Esophagus mucosa (tissue), 1 donor: Measurements from ENCODE around the gene IL1A. TPM values are rescaled to one million over a fixed set of nuclear protein-coding genes. Genes with fewer than 3 reads are reported as not detected.

Experiments used
- ATAC-seq: fragments of 200-7000 bp; cut with Tn5 transposase; one replicate; pipeline ENCODE4 v1.9.1; 2020
- total RNA-seq: library from RNA; stranded (reverse); gene quantifications from one replicate; pipeline ENCODE4 v1.2.4, GENCODE V29; 2023
- donor health status: DM: yes; HTN: yes; CAD: no.

IL1A gene
- total RNA-seq, 1 donor from 2014 or later: 9.4 TPM

- no peak for ATAC-seq
These were observed 34.0 kb upstream of the IL1A start for GRCh38 chr2:112818094-112818902.

- no peak for ATAC-seq
These were observed 32.9 kb upstream of the IL1A start for GRCh38 chr2:112817082-112817689.

GRCh38 chr2:112814278-112814677, 30.0 kb upstream of the IL1A start:
- peak; percentile 67 for ATAC-seq

DNA sequence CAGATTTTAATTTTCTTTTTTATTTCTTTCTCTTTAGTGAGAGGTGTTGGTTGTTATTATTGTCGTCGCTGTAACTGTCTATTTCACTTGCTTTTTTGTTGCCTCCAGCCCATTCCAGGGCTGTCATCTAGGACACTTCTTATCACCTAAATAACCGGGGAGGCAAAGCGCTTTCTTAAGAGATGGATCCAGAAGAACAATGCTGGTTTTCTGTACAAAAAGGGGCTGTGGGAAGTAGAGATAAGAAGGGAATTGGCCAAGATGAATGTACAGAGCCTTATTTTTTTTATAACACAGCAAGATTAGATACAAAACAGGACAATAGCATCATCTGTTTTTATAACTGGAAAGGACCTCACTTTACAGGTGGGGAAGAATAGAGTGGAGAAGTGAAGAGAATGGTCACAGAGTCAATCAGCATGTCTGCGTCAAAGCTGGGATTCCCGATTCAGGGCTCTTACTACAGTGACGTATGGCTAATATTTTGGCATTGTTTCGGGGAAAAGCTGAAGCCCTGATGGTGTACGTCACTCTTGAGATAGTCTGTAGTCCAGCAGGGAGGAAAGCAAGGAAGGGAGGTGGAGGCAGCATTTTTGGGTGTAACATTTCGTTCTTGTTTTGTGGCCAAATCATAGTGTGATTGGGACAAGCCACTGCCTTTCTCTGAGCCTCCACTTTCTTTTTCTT, 29.1 kb upstream of the IL1A start:
- ATAC-seq: no peak

DNA sequence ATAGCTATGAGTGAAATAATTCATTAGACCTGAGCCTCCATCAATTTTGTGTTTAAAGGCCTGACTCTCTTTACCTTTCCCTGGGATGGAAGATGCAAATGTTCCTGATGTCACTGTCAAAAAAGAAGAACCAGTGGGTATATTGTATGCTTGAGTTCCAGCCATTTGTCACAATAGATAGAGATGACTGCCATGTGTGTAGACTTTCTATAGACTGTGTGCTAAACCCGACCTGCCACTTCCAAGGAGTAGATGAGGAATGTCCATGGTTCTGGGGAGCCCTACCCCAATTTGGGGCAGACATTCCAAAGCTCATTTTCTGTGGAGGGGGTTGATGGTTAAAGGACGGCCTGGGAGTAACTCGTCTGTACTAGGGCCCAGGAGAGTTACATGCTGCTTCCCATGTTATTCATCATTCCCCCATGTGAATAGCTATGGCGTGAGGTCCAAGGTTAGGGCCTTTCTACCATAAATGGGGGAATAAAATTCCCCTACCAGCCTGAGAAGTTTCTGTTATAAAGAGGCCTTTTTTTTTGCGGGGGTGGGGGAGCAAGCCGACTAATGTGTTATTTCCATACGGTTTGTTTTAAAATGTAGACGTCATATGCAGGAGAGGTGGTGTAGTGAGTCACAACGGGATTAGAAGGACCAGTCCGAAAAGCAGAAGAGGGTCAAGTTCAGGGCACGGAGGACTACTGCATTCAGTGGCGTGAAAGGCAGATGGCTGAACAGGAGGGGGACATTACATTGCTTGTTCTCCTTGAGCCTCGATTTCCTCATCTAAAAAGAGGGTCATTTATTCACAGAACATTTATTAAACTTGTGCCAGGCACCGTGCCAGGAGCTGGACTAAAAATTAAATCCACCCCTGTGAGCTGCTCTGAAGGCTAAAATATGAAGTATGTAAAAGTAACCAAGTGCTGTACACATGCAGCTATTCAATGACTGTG, 28.3 kb upstream of the IL1A start:
- peak; percentile 76 for ATAC-seq

GRCh38 chr2:112811841-112812306, 27.6 kb upstream of the IL1A start:
- ATAC-seq: peak; percentile 82

DNA sequence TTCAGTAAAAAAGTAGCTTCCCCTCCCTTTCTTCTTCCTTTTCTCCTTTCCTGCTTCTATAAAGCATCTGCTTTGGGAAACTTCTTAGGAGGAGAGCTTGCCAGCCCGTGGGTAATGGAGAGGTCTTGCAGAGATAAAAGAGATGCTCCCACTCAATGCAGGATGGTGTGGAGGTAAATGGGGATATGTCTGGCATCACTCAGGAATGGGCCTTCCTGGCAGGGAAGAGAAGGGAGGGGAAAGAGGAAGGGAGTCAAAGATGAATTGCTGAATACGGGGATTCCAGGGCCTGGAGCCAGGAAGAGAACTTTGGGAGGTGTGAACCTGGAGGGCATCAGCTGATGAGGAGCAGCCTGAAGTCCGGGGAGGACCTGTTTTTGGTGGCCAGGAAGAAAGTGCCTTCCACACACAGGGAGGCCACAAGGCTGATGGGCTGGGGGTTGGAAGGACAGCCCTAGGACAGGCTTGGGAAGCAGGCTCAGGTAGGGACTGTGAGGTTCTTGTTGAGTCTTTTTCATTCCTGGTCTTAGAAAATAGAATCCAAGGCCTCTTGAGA, 27.1 kb upstream of the IL1A start:
- peak; percentile 2 for ATAC-seq

DNA sequence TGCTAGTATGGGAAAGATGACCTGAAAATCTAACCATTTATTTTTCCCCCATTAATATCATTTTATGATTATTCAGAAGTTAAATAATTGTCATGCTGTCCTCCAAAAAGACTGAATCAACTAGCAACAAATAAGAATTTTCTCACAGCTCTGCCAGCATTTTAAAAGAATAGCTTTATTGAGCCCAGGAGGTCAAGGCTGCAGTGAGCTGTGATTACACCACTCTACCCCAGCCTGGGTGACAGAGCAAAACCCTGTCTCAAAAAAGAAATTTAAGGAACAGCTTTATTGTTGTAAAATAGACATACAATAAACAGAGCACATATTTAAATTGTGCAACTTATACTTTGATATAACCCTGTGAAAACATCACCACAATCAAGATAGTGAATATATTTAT, 24.8 kb upstream of the IL1A start:
- no peak for ATAC-seq

GRCh38 chr2:112807233-112807807, 23.0 kb upstream of the IL1A start:
- ATAC-seq: no peak

GRCh38 chr2:112805542-112805941, 21.2 kb upstream of the IL1A start:
- ATAC-seq: peak; percentile 95

DNA sequence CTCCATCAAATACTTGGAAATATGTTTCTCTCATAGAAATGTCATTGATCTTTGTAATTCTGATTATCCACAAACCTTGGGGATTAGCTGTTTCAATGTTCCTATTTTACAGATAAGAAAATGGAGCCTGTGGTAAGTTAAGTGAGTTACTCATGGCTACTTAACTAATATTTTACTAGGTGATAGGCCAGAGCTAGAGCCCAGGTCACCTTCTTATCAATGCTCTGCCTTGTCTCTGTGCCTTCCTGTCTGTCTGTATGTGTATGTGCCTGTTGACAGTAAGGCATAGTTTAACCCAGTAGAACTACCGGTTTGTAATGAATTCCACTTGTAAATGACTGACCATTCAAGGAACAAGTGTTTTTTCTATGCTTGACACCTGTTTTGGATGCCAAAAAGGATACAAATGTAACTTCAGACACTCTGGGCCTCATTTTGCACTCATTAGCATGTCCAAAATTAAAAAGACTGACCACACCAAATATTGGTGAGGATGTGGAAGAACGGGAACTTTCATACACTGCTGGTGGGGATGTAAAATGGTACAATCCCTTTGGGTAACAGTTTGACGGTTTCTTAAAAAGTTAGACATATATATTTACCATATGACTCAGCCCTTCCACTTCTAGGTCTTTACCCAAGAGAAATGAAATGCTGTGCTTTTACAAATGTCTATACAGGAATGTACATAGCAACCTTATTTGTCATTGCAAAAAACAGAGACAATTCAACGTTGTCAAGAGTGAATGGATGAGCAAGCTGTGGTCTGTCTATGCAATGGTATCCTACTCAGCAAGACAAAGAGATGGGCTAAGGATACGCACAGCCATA, 19.6 kb upstream of the IL1A start:
- peak; percentile 44 for ATAC-seq

DNA sequence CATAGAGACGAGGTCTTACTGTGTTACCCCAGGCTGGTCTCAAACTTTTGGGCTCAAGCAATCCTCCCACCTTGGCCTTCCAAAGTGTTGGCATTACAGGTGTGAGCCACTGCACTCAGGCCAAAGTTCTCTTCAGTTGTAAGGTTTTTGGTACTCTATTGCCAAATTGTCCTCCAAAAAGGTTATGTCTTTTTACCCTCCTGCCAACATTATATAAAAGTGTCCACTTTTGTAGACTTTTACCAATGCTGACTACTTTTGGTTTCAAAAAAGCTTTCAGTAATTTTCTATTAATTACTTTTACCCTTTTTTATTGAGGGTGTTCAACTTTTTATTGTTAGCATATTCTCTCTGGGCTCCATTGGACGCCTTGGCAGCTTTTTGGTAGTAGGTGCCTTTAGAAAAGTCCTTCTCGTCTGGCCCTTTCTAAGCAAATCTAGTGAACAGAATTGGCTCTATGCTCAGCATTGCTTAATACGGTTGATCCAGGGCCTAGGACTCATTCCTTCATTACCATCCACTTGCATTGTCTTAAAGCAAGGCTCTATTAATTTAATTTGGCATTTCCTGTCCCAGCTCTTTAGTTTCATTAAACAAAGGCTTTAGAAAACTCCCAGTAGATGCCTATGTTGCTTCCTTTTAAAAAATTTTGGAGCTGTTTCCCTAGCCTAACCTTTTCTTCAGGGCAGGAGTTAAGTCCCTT, 16.7 kb upstream of the IL1A start:
- ATAC-seq: peak; percentile 33

DNA sequence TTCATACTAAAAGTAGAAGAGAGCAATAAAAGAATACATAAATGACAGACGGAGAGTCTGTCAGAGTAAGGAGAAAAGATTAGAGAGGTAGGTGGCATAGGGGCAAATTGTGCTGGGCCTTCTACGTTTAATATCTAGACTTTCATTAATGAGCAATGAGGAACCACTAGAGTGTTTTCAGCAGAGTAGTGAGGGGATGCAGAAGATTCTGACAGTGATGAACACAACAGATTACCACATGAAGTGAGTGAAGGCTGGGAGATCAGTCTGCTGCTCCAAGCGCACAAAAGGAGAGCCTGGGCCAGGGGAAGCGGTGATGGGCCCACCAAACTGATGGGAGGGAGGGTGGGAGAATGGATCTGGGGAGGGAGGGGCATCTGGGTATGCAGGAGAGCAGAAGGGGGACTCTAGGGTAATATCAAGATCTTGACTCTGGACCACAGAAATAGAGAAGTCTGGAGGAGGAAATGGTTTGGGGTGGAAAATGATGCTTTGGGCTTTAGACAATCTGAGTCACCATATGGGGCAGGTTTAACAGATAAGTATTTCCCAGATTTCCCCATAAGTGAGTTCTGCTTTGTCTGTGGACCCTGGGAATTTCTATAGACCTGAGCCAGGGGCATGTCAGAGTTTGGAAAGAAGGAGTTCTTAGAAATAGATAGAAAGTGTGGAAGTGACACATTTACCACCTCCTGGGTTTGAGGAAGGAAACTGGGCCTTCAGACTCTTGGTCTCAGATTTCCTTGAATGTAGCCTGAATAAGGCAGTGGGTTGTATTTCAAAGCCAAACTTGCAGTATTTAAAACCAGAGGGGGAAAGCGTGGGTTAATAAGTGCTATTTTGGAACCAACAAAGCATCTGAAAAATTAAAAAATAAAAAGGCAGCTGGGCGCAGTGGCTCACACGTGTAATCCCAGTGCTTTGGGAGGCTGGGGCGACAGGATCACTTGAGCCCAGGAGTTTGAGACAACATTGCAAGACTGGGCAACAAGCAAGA, 15.0 kb upstream of the IL1A start:
- ATAC-seq: no peak

DNA sequence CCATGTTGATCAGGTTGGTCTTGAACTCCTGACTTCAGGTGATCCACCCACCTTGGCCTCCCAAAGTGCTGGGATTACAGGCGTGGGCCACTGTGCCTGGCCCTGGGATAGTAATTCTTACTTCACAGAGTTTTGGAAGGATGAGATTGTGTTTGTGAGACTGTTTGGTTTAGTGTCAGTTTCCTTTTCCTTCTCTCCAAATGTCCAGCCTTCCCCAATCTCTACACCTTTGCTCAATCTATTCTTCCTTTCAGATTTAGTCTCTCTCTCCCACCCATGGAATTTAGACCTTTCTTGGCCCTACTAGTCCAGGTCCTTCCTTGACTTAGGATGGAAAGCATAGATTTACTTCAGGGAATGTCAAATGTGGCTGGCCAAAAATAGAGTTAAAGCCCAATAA, 12.2 kb upstream of the IL1A start:
- ATAC-seq: no peak

DNA sequence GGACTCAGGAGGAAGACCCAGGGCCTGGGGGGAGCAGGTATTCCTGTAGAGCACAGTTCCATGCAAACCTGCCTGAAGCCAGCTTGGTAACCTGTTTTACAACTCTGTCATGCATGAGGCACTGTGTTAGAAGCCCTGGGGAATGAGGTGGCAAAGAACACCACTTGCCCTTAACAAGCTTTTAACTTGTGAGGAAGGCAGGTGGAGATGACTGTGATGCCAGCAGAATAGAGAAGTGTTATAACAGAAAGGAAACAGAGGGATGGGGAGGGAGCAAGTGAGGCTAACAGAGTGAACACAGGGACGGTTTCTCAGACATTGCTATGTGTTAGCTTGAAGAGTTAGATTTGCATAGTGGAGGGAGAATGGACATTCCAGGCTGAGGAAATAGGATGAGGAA, 11.5 kb upstream of the IL1A start:
- peak; percentile 90 for ATAC-seq

- ATAC-seq: peak; percentile 53
These were observed 10.5 kb upstream of the IL1A start for GRCh38 chr2:112794841-112795240.

DNA sequence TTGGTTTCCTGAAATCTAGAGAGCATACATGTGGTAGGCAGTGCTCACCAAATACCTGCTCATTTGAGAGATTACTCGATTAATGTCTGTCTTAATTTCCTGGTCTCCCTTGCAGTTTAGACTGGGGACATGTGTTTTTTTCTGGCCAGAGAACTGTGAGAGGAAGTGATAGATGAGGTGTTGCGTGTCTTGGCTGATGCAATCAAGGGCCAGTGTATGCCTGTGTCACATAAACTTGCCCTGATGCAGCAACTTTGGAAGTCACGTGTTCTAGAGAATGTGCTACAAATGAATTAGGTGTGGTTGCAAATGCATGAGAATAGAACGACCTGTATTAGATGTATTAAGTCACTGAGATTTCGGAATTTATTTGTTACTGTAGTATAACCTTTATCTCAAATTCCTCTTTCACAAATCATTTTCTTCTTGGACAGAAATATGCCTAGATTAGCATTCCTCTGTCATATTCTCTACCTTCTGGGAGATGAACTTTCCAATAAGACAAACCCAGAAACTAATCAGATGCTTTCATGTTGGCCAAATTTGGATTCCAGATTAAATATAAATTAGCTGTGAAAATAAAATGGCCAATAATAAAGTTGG, 9.9 kb upstream of the IL1A start:
- ATAC-seq: peak; percentile 87

DNA sequence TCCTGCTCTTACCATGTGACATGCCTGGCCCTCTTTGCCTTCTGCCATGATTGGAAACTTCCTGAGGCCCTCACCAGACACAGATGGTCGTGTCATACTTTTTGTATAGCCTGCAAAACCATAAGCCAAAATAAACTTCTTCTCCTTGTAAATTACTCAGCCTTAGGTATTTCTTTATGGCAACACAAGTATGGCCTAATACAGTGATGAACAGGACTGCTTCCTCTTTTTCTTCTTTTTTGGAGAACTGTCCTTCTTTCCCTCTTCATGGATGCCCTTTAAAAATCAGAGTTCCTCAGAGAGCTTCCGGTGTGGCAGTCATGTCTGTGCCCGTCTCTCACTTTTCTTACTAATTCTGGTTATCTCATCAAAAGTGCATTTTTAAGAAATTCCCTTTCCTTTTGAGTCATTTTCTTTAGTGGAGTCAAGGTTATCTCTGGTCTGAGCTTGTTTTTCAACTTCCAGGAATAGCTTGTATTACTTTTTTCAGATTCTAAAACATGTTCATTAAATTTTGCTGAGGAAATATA, 9.2 kb upstream of the IL1A start:
- no peak for ATAC-seq
